HG03280 (cell line): ENCODE results near the gene ANKK1.

Source experiments
- ATAC-seq: cut with Tn5 transposase; IDR thresholded peaks from one replicate; pipeline ENCODE4 v1.9.1; 2021; ENCODE audit warnings: mild to moderate bottlenecking, moderate library complexity; ENCODE audit not compliant: unreplicated experiment

Gene ANKK1, protein sequence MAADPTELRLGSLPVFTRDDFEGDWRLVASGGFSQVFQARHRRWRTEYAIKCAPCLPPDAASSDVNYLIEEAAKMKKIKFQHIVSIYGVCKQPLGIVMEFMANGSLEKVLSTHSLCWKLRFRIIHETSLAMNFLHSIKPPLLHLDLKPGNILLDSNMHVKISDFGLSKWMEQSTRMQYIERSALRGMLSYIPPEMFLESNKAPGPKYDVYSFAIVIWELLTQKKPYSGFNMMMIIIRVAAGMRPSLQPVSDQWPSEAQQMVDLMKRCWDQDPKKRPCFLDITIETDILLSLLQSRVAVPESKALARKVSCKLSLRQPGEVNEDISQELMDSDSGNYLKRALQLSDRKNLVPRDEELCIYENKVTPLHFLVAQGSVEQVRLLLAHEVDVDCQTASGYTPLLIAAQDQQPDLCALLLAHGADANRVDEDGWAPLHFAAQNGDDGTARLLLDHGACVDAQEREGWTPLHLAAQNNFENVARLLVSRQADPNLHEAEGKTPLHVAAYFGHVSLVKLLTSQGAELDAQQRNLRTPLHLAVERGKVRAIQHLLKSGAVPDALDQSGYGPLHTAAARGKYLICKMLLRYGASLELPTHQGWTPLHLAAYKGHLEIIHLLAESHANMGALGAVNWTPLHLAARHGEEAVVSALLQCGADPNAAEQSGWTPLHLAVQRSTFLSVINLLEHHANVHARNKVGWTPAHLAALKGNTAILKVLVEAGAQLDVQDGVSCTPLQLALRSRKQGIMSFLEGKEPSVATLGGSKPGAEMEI

DNA sequence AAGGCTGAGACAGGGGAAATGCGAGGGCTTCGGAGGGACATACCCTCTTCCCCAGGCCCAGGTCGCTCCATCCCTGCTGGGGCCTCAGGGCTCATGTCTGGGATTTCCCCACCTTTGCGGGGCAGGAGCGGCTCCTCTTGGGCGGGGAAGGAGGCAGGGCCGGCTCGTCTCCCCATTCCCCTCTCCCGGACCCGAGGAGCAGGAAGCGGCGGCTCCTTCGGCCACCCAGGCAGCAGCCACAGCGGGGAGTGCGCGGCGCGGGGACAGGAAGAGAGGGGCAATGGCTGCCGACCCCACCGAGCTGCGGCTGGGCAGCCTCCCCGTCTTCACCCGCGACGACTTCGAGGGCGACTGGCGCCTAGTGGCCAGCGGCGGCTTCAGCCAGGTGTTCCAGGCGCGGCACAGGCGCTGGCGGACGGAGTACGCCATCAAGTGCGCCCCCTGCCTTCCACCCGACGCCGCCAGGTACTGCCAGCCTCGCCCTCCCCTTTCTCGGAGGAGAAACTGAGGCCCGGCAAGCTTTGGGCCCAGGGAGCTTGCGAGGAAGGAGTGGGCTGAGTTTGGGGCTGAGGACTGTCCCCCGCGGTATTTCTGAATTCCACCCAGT lies at the start of gene ANKK1:
TSS of gene ANKK1 (plus strand) at position 175 of the 607 bp plus-strand sequence. CDS start at position 281, 106 bp downstream.
- no peak for ATAC-seq

DNA sequence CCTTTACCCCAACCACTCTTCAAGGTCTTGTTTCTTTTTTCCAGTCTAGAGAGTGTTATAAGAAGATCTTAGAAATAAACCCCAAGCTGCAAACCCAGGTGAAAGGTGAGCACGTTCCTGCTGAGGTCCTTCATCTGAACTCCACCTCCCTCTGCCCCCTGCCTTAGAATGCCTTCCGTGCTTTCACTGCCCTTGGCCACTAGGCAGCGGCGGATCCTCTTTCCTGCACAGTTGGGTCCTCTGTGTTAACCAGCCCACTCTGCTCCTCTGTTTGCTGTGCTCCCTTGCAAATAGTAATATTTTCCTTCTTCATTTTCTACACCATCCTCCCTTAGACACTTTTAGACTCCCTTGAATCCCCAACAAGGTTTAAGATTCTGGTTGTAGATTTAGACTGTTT lies 48.8 kb upstream of the ANKK1 start:
- ATAC-seq: no peak

DNA sequence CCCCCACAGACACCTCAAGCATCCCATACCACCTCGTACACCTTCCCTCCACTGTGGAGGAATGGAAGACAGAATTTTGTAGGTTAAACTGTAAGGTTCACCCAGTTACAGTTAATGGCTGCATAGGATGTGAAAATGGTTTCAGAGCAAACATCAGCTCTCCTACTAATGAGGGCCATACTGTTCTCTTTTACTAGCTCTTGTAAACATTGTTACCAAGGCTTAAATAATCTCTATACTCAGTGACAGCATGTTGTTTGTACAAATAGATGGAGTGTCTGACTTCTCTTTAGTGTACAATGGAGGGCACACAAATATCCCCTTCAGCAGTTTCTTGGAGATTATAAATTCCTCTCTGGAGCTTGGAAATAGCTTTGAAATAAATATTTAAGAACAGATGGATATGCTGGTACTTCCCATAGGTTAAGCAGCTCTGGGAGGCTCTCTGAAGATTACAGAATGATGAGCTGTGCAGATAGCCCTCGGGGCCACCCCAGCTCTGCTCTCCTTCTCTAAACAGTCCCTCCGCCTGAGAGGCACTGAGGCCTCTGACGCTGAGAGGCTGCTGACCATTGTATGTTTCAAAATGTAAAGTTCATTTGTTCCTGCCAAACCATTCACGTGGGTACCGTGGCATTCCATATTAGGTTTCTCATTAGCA lies 47.5 kb upstream of the ANKK1 start:
- ATAC-seq: no peak

DNA sequence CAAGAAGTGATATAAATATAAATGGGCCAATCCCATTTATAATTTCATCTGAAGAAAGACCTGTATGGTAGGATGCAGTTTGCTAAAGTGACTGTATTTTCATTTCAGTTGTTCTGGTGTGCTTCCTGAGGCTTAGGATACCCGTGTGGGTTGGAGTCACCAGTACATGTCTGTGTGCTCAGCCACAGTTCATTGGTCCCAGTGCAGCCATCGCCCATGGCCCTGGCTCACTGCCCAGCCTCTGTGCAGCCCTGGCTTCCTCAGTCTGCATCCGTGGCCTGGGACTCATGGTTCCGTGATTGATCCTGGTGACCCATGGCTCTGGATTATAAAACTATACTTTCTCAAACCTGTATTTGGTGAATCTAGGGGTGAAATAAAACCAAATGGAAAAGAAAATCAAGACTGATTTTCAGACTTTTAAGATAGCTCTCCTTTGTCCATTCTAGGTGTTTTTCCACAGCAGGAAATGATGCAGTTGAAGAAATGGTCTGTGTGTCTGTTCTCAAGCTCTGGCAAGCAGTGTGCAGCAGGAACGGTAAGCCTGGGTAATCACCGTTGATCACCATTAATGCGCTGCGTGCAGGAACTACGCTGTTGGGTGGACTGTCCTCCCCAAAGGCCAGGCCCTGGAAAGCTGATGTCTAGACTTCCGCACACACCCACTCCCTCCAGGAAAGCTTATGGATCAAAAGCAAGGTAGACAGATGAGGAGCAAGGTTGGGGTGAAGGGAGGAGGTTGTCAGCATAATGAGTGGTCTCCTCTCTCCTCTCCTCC lies 46.0 kb upstream of the ANKK1 start:
- ATAC-seq: no peak

DNA sequence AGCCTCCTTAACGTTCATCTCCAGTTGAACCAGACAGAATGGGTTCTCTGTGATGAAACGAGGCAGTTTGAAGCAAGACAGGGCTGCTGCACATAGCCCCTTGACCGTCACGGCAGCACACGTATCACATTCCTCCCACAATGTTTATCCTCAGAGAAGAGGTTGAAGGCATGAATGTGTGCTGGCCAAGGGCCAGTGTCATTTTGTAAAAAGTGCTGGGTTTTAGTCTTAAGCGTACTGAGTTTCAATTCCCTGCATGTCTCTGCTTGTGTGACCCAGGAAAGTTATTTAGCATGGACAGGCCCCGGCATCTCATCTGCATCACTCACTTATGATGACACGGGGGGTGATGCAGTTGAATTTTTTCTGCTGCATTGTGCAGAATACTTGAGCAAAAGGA lies 41.6 kb upstream of the ANKK1 start:
- ATAC-seq: no peak

DNA sequence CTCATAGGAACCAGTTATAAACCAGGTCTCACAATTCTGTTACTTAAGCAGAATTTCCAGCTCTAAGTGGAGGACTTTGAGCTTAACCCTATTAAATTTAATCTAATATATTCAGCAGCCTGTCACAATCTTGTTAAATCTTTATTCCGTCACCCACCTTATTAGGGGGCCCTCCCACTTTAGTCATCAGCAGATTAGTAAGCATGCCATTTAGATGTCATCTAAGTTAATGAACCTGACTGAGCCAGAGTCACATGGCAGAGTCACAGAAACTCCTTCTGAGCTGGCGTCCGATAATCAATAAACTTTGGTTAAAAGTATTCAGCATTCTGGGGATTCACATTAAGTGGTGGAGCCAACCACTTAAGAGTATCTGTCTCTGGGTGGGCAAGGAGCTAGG lies 38.1 kb upstream of the ANKK1 start:
- ATAC-seq: no peak

DNA sequence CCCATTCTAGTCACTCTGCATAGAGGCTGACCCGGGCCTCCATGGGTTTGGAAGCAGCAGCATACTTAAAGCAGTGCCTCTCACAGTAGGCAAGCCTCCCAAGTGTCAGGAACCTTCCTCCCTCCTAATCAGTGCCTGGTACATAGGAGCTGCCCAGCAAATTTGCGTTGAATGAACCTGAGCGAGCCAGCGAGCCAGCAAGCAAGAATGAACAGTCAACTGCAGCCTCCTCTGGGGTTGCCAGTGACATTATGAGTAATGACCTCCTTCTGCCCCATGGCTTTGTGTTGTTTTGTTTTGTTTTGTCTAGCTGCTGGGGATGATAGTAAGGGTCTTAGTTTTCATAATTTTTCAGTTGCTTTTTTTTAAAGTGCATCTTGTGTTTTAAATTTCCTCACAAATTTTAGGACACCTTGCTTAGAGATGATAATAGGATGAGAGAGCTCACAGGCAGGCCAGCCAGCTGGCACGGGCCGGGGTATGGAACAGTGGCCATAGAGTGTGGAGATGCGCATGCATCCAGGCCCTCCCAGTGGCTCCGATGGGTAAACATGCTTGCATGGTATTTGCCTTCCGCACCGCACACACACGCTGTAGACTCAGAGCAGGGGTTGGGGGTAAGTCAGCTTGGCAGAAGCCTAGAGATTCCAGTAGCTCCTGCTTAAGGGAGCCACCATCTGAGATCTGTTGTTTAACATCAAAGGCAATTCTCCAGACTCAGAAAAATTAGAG lies 37.1 kb upstream of the ANKK1 start:
- no peak for ATAC-seq

DNA sequence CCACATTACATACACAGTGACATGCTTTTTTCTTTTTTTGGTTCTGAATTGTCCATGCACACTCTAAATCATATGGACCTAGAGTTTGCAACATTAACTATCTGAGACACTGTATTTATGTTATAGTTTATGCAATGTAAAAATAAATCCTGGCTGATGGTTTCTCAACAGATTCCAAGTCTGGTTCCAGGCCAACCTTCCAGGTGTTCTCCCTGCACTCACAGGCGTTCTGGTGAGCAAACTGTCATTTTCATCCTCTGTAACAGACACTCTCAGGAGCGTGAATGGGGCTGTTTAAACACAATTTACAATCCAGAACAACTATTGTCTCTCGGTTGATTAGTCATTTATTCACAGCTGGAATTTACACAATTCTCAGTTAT lies 36.5 kb upstream of the ANKK1 start:
- no peak for ATAC-seq

DNA sequence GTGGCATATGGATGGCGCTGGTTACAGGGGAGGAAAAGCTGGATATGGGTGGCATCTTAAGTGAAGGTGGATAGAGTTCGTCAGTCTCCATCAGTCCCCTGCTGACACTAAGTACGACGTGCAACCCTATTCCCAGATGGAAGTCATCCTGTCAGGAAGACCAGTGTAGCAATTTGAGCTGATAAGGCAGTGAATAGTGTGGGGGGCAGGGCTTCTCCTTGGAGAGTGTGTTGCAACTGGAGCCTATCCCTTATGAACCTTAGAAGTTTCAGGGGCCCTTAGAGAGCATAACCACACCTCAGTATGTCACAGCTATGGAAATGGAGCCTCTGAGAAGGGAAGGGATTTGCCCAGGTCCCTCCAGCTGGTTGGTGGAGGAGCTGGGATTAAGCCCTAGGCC lies 36.1 kb upstream of the ANKK1 start:
- ATAC-seq: no peak

DNA sequence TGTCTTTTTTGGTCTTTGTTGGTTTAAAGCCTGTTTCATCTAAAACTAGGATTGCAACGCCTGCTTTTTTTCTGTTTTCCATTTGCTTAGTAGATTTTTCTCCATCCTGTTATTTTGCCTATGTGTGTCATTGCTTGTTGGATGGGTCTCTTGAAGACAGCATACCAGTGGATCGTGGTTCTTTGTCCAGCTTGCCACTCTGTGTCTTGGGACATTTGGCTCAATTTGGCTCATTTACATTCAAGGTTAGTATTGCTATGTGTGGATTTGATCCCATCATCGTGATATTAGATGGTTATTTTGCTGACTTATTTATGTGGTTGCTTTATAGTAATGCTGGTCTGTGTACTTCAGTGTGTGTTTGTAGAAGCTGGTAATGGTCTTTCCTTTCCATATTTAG lies 31.4 kb upstream of the ANKK1 start:
- ATAC-seq: no peak

DNA sequence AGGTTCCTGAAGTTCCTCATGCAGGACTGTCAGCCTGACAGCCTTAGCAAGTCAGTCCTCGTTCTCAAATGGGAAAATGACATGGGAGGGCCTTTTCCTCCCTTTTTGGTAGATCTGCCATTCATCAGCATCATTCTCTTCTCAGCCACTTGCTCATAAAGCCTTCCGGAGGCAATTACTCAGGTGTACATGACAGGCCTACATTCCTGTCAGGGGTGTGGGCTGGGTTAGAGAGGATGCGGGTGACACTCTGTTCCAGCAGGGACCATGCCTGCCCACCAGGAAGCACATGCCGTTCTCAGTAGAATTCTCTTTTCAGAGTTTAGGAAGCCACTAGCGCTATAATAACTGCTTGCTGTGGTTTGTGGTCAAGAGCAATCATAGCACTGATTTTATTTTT lies 24.2 kb upstream of the ANKK1 start:
- ATAC-seq: no peak

DNA sequence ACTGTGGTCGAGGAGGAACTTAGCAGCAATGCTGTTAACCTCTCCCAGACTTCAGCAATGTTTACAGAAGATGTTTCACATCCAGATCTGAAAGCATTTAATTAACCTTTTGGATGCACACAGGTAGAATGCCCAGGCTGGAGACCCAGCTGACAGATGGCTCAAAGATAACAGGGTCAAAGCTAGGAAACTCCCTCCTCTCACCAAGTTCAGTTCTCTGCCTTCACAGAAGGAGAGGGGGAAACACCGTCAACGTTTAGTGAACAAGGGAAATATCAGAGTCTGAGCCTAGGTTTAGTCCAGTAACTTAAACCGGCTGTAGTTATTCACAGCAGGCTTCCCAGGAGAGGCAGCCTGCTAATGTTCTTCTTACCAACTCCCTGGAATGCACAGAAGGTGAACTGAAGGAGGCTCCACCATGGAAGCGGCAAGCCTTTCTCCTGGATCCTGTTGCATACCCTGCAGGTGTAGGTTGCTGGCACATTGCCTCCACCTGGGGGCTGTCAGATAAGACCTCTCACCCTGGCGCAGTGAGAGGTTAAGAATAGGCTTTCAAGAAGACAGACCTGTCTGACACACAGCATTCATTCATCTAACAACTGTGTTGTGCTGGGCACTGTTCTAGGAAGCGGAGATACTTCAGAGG lies 23.5 kb upstream of the ANKK1 start:
- ATAC-seq: no peak

DNA sequence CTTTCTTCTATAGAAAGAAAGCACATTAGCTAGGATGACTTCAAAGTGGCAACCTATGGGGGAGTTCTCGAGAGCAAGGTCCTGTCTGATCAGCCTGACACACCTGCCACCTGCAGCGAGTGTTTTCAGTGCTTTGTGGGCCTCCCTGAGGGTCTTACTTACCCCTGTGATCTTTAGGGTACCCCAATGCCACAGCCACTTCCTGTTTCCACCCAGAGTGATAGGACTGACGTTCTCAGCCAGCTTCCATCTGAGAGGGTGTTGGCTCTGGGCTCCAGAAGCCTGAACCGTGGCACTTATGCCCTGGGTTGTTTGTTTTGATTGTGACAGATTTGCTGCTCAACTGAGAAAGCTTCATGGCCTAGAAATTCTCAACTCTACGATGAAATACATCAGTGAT lies 21.7 kb upstream of the ANKK1 start:
- no peak for ATAC-seq

DNA sequence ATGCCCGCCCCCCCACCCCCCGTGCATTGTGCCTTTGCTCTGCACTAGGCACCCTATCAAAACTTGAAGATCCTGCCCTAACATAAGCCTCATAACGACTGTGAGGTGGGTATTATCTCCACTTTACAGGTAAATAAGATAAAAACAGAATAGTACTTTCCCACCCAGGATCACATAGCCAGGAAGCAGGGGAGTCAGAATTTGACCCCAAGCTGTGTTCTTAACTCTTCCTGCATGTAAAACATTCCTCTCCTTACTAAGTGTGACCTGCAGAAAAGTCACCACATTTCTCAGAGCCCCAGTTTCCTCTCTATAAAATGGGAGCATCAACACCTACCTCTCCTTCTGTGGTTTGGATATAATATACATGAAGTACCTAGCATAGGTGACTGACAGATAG lies 18.2 kb upstream of the ANKK1 start:
- ATAC-seq: no peak

DNA sequence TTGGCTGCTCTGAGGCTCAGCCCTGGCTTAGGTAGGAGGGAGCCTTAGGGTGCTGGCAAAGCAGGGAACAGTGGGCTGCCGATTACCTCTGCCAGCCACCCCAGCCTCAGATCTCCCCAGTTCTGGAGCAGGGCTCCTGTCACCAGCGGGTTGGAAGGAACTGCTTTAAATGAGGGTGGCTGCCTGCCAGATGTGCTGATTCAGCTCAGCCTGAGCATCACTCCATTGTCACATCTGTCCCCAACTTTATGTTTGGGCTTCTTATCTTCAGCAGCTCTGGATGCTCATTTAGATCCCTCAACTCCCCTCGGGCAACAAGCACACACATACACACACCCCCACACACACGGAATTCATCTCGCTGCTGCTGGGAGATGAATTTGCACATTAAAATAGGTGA lies 16.9 kb upstream of the ANKK1 start:
- ATAC-seq: no peak

DNA sequence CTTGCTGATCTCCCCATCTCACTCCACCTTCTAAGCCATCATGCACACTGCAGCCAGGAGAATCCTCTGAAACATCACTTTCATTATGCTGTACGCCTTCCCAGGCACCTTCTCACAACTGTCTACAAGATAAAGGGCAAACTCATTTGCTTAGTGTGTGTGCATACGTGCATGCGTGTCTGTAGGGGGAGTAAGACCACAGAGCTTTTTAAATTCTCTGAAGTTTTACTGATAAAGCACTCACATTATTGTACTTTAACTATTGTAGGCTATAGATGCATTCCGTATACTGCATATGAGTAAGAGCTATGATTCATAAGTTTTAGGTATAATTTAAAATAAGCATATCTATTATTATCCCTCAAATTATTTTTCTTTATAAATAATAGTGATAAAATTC lies 15.3 kb upstream of the ANKK1 start:
- ATAC-seq: no peak

DNA sequence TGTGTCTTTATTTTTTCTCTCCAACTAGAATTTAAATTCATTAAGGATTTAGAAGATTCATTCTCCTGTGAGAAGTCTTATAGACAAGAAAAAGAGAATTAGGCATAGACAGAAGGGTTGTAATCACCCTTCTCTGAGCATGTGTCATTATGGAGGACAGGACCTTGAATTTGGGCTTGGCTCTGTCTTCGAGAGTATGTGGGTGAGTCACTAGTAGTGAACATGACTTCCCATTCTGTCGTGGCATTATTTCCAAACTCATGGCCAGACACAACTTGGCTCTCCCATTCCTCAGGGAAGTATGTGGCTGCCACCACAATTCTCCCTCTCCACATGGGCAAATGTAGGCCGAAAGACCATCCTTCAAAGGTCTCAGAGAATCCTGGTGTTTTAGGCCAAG lies 14.3 kb upstream of the ANKK1 start:
- no peak for ATAC-seq

DNA sequence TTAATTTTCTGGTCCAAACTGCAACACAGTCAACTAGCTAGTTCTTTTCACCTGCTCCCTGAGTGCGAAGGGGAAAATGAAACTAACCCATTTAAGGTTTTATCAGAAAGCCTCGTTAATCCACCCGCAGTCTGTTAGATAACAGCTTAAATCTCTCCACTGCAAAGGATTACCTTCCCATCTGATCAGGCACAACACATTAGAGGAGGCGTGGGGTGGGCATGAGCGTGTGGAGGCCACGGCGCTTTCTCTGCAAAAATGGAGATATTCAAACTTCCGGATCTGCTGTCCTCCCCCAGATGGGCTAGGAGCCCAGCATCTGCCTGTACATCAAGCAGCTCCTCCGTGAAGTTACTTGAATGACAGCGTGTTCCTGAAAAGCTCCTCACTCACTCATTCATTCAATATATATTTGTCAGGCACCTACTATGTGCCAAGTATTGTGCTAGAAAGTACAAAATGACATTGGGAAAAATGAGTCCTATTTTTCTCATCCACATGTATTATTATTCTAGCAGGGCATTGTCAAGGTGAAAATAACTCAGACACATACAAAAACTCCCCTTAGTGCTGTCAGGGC lies 13.5 kb upstream of the ANKK1 start:
- ATAC-seq: no peak

DNA sequence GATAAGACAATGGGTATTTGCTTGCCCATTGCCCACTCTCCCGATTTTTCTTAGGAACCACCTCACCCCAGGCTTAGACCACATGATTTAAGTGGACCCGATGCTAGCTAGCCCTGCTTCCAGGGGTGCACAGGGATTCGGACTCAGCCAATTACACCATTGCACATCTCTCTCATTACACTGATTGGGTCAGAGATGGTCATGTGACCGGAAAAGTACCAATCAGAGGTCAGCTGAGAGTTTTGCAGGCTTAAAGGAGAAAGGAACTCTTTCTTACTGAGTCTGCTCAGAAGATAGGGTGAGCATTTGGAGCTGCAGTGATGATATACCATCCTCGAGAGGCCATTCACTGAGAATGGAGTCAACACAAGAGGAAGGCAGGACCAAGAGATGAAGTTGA lies 12.2 kb upstream of the ANKK1 start:
- ATAC-seq: no peak
